EH (cell line): Measurements from ENCODE around the gene SEC24A.
"Not testable (repeated sequence)": the region's sequence is repeated elsewhere in the genome, so short reads cannot be mapped to it uniquely, and the experiment has no call there.

Source experiments
- DNase-seq: peaks from one replicate; pipeline ENCODE4 v3.0.0-alpha.2; 2015; ENCODE audit warnings: low read depth

SEC24A gene

GRCh38 chr5:134648425-134649162 is at the start of gene SEC24A:
SEC24A (plus strand) TSS chr5:134648785; CDS start chr5:134649077, 292 bp downstream.
- DNase-seq = peak; percentile 94

GRCh38 chr5:134599820-134600219 is 48.8 kb upstream of the SEC24A start:
- not testable (repeated sequence) for DNase-seq

GRCh38 chr5:134600600-134600999 is 48.0 kb upstream of the SEC24A start:
- DNase-seq = peak; percentile 74

DNA sequence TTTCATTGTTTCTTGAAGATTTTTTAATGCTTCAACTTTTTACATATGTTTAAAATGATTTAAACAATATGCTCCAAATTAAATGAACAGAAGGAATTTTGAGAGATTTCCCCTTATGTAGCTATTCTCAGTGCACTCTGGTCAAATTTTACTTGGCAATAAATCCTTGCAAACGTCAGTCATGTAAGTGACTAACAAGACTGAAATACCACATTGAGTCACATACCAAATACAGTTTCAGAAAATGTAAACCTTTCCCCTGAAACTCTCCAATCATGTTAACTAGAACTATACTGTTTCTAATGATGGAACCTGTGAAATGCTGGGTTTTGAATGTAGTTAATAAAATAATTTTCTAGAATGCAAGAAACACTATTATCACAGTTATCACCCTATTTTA is 45.5 kb upstream of the SEC24A start:
- DNase-seq = peak; percentile 76

DNA sequence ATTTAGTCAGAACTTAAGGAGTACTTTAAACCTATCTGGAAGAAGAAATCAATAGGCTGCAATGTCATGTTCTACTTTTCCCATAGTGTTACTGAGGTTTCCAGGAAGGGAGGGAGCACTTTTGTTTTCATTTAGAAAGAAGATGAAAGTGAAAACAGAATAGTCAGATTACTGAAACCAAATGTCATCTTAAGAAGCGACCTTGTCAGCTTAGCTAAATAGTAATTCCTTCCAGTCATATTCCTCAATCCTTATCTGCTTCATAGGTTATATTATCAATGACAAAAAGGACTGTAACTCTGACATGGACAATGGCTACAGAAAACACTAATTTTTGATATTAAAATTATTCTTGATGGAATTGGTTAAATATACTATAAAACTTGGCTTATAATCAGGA is 43.7 kb upstream of the SEC24A start:
- DNase-seq = no peak

- DNase-seq = no peak
These were observed 41.9 kb upstream of the SEC24A start for GRCh38 chr5:134606726-134607125.

DNA sequence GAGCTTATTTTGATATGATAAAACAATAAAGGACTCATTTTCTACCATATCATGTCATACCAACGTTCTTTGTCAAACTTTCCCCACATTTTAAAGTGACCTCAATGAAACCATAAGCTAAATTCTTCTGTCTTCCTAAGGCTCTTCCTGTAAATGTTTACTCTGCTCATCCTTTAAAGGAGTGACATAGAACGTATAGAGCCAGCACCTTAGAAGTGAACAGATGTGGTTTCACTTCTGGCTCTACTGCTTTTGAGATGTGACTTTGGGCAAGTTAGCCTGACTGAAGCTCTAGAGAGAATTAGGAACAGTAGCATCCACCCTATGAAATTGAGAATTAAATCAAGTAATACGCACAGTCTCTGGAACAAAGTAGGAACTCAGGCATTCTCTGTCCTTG is 40.0 kb upstream of the SEC24A start:
- no peak for DNase-seq

- no peak for DNase-seq
These were observed 39.2 kb upstream of the SEC24A start for GRCh38 chr5:134609232-134609851.

DNA sequence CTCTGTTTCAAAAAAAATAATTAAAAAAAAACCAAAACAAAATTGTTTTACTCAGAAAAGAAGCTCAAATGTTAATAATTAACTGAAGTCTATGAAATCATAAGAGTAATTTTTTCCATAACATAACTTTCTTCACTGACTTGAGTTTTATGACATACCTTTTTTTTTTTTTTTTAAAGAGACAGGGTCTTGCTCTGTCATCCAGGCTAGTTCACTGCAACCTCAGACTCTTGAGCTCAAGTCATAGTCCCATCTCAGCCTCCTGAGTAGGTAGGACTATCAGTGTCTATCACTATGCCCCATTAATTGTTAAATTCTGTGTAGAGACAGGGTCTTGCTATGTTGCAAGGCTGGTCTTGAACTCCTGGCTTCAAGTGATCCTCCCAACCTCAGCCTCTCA is 37.9 kb upstream of the SEC24A start:
- no peak for DNase-seq

- no peak for DNase-seq
These were observed 37.1 kb upstream of the SEC24A start for GRCh38 chr5:134611515-134611914.

GRCh38 chr5:134614450-134615085 is 34.0 kb upstream of the SEC24A start:
- peak; percentile 19 for DNase-seq

GRCh38 chr5:134620634-134621033 is 28.0 kb upstream of the SEC24A start:
- DNase-seq = no peak

DNA sequence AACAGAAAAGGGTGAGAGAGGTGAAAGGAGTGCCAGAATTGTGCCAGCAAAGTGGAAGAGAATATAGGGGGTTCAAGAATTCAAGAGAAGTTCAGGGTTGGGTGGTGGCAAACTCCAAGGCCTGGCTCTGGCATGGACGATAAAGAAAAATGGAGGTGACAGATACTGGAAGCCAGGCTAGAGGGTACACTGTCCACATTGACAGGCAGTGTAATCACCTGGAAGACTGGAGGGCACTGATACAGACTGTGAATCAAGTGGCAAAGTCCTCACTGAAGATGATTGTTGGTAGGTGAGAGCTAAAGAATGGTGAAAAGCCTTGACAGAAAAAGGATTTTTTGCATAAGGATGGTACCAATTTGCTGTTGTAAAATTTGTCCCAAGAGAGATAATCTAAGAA is 23.0 kb upstream of the SEC24A start:
- no peak for DNase-seq

DNA sequence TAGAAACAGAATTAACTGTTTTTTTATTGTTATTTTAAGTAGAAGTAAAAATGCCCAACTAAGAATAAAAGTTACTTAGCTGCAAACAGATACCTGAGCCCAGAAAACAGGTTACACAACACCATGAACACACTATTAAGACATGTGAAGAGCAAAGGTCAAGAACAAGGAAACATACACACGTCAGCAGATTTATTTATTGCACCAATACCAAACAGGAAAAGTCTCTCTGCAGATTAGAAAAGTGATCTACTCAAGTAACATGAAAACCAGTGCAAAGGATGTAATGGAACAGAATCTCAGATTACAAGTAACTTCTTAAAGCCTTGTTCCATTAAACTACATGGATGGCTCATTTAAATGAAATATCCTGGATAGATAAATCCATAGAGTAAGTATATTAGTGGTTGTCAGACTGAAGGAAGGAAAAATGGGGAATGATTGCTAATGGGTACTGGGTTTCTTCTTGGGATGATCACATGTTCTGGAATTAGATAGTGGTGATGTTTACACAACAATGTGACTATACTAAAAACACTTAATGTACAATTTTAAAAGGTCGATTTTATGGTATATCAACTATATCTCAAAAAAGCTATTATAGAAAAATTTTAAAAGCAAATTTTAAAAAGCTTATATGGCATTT is 22.1 kb upstream of the SEC24A start:
- DNase-seq = peak; percentile 15

- no peak for DNase-seq
These were observed 14.4 kb upstream of the SEC24A start for GRCh38 chr5:134634227-134634626.

GRCh38 chr5:134635366-134635765 is 13.2 kb upstream of the SEC24A start:
- not testable (repeated sequence) for DNase-seq

- DNase-seq = no peak
These were observed 11.4 kb upstream of the SEC24A start for GRCh38 chr5:134637116-134637721.

- DNase-seq = no peak
These were observed 9.8 kb upstream of the SEC24A start for GRCh38 chr5:134638760-134639201.

- no peak for DNase-seq
These were observed 5.6 kb upstream of the SEC24A start for GRCh38 chr5:134642931-134643530.

DNA sequence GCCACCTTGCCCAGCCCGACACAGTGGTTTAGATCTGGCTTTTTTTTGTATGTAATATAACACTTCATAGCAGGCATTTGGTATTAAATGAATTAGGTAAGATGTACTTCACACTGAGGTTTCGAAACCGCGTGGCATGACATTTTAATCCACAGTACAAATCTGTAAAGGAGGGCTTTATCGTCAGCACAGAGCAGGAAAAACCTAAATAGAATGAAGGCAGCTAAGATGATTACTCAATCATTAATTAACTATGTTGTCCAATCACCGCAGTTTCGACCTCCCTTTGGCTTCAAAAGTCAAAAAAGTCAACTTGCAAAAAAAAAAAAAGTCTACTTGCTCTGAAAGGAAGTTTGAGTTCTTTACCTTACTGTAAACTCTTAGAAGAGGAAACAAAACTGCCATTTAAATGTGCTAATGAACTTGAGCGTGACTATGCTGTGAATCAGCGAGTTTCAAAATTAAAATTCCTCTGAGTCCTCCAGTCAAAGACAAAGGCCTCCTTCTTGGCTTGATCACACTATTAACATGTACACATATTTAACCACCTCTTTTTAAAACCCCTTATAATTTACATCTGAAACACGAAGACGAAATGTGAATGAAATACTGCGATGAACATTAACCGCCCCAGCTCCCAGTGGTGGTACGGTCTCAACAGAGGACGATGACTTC is 698 bp upstream of the SEC24A start:
- DNase-seq = peak; percentile 76

DNA sequence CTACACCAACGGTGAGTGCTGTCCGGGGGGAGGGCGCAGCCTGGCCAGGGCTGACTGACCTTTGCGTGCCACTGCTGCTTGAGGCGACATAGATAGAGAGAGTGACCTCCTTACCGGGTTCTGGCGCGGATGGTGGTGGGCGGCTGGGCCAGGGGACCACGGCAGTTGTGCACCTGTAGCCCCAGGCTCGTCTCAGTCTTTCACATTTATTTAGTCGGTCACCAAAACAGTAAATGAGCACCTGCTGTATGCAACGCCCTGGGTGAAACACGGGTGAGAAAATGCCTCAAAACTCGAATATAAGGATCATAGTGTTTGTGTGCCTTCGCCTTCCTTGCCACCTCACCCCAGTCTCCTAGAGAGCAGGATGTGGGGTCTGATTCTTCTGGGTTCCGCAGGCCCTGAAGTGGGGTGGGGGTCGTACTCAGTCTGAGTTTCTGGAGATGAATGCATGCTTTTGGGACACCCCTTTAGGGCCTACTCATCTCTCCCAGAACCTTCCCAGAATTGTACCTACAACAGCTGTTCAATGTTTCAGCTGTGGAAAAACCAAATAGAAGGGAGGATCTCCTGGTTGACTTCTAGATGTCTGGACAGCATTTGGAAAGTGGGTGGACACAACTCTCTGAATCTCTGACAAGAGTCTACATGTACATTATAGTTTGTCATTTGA is 714 bp downstream of the SEC24A start:
- DNase-seq = peak; percentile 37
